ENCODE measurements around the gene NYAP2.

NYAP2 gene

GRCh38 chr2:225487878-225488416 is 88.4 kb downstream of the NYAP2 start:
- no peak for DNase-seq

- no peak for DNase-seq
Measured at GRCh38 chr2:225488743-225489142, 89.2 kb downstream of the NYAP2 start.

- no peak for DNase-seq
Measured at GRCh38 chr2:225493420-225494099, 94.0 kb downstream of the NYAP2 start.

- DNase-seq, result no peak
Measured at GRCh38 chr2:225494100-225494459, 94.6 kb downstream of the NYAP2 start.

- DNase-seq, result no peak
Measured at GRCh38 chr2:225495706-225496105, 96.2 kb downstream of the NYAP2 start.

- no peak for DNase-seq
Measured at GRCh38 chr2:225496568-225496967, 97.1 kb downstream of the NYAP2 start.

GRCh38 chr2:225497166-225497565 is 97.7 kb downstream of the NYAP2 start:
- DNase-seq, result no peak

- no peak for DNase-seq
Measured at GRCh38 chr2:225501022-225501421, 101.5 kb downstream of the NYAP2 start.

GRCh38 chr2:225502971-225503370 is 103.5 kb downstream of the NYAP2 start:
- DNase-seq, result no peak

- no peak for DNase-seq
Measured at GRCh38 chr2:225510796-225511195, 111.3 kb downstream of the NYAP2 start.

GRCh38 chr2:225512469-225512868 is 113.0 kb downstream of the NYAP2 start:
- DNase-seq, result no peak

GRCh38 chr2:225512876-225513540 is 113.5 kb downstream of the NYAP2 start:
- no peak for DNase-seq

GRCh38 chr2:225515033-225515432 is 115.5 kb downstream of the NYAP2 start:
- DNase-seq, result no peak

- no peak for DNase-seq
Measured at GRCh38 chr2:225526760-225527390, 127.4 kb downstream of the NYAP2 start.

GRCh38 chr2:225531559-225531958 is 132.0 kb downstream of the NYAP2 start:
- DNase-seq, result no peak

GRCh38 chr2:225532096-225532495 is 132.6 kb downstream of the NYAP2 start:
- no peak for DNase-seq

- no peak for DNase-seq
Measured at GRCh38 chr2:225534037-225534436, 134.5 kb downstream of the NYAP2 start.

GRCh38 chr2:225534697-225535096 is 135.2 kb downstream of the NYAP2 start:
- DNase-seq, result no peak

- no peak for DNase-seq
Measured at GRCh38 chr2:225536036-225536435, 136.5 kb downstream of the NYAP2 start.

GRCh38 chr2:225543626-225544025 is 144.1 kb downstream of the NYAP2 start:
- no peak for DNase-seq

GRCh38 chr2:225556461-225556860 is 157.0 kb downstream of the NYAP2 start:
- DNase-seq, result no peak

GRCh38 chr2:225558399-225559071 is 159.0 kb downstream of the NYAP2 start:
- DNase-seq, result no peak

GRCh38 chr2:225559072-225559415 is 159.5 kb downstream of the NYAP2 start:
- no peak for DNase-seq

GRCh38 chr2:225566798-225567197 is 167.3 kb downstream of the NYAP2 start:
- no peak for DNase-seq
